SHP77 treated with DMSO at 0.1 percent for 48 hours (cell line): ENCODE measurements around the gene HS6ST3.
"Not testable (repeated sequence)": the region's sequence is repeated elsewhere in the genome, so short reads cannot be mapped to it uniquely, and the experiment has no call there.

Source experiments
- DNase-seq: peaks from one replicate; lab custom pipeline; 2025; lab: John Stamatoyannopoulos, UW

Gene HS6ST3

GRCh38 chr13:96089749-96090239 is at the start of gene HS6ST3:
TSS of gene HS6ST3 (plus strand) at chr13:96090107.
- no peak for DNase-seq

- no peak for DNase-seq
These were observed 48.4 kb upstream of the HS6ST3 start for GRCh38 chr13:96041326-96042110.

GRCh38 chr13:96044238-96044637 is 45.7 kb upstream of the HS6ST3 start:
- DNase-seq: no peak

- not testable (repeated sequence) for DNase-seq
These were observed 43.3 kb upstream of the HS6ST3 start for GRCh38 chr13:96046449-96047126.

GRCh38 chr13:96050955-96051354 is 39.0 kb upstream of the HS6ST3 start:
- not testable (repeated sequence) for DNase-seq

- not testable (repeated sequence) for DNase-seq
These were observed 38.4 kb upstream of the HS6ST3 start for GRCh38 chr13:96051491-96051890.

- not testable (repeated sequence) for DNase-seq
These were observed 38.0 kb upstream of the HS6ST3 start for GRCh38 chr13:96051946-96052345.

- peak; percentile 62 for DNase-seq
These were observed 37.3 kb upstream of the HS6ST3 start for GRCh38 chr13:96052656-96053002.

- DNase-seq: peak; percentile 93
These were observed 36.8 kb upstream of the HS6ST3 start, which contains the start of gene UGGT2 for GRCh38 chr13:96053003-96053703. TSS of gene UGGT2 (minus strand) at chr13:96053401. CDS start at chr13:96053312, 89 bp downstream.

GRCh38 chr13:96065849-96066248 is 24.1 kb upstream of the HS6ST3 start:
- DNase-seq: no peak

GRCh38 chr13:96068729-96069128 is 21.2 kb upstream of the HS6ST3 start:
- no peak for DNase-seq

- DNase-seq: no peak
These were observed 18.4 kb upstream of the HS6ST3 start for GRCh38 chr13:96071504-96071903.

GRCh38 chr13:96072392-96072791 is 17.5 kb upstream of the HS6ST3 start:
- no peak for DNase-seq

- DNase-seq: no peak
These were observed 13.9 kb upstream of the HS6ST3 start for GRCh38 chr13:96075953-96076543.

GRCh38 chr13:96080676-96081075 is 9.2 kb upstream of the HS6ST3 start:
- DNase-seq: no peak

GRCh38 chr13:96081888-96082287 is 8.0 kb upstream of the HS6ST3 start:
- DNase-seq: no peak

GRCh38 chr13:96082640-96083039 is 7.3 kb upstream of the HS6ST3 start:
- DNase-seq: no peak

GRCh38 chr13:96086736-96087135 is 3.2 kb upstream of the HS6ST3 start:
- no peak for DNase-seq

- DNase-seq: no peak
These were observed 768 bp upstream of the HS6ST3 start for GRCh38 chr13:96089139-96089538.

GRCh38 chr13:96090240-96091101 is 564 bp downstream of the HS6ST3 start:
- no peak for DNase-seq
